Measurements from ENCODE around the gene HECA.
A peak's percentile ranks its signal among the peaks of the same experiment; 100 is the strongest.
"Not testable (repeated sequence)": the region's sequence is repeated elsewhere in the genome, so short reads cannot be mapped to it uniquely, and the experiment has no call there.

The HECA gene

GRCh38 chr6:139205843-139206242 lies 71.0 kb downstream of the HECA start:
- DNase-seq (ENCODE audit: low spot score), result no peak

GRCh38 chr6:139210766-139211165 lies 75.9 kb downstream of the HECA start:
- DNase-seq (ENCODE audit: low spot score), result not testable (repeated sequence)

GRCh38 chr6:139212460-139212859 lies 77.6 kb downstream of the HECA start:
- not testable (repeated sequence) for DNase-seq (ENCODE audit: low spot score)

- peak; percentile 75 for DNase-seq (ENCODE audit: low spot score)
Measured at GRCh38 chr6:139219271-139219729, 84.4 kb downstream of the HECA start.

- no peak for DNase-seq (ENCODE audit: low spot score)
Measured at GRCh38 chr6:139219746-139220145, 84.9 kb downstream of the HECA start.

GRCh38 chr6:139228387-139228786 lies 93.5 kb downstream of the HECA start:
- DNase-seq (ENCODE audit: low spot score), result not testable (repeated sequence)

Measured in cerebellar cortex (tissue), 1 donor.